GM18858 (cell line): Measurements from ENCODE around the gene NUDT17.
"Not testable (repeated sequence)": the region's sequence is repeated elsewhere in the genome, so short reads cannot be mapped to it uniquely, and the experiment has no call there.

Source experiments
- ATAC-seq: cut with Tn5 transposase; IDR thresholded peaks from one replicate; pipeline ENCODE4 v1.9.1; 2021; ENCODE audit not compliant: unreplicated experiment

NUDT17 gene, protein sequence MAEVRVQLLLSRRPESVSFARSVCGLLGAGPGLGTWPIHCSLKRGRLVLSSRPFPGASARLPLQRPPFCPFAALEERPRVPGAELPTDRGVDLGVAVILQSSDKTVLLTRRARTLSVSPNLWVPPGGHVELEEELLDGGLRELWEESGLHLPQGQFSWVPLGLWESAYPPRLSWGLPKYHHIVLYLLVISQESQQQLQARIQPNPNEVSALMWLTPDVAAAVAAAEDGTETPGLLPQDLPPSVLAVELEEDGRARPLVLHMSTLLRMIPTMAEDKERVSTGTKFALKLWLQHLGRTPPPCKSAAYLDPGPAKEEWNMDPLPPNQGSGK

DNA sequence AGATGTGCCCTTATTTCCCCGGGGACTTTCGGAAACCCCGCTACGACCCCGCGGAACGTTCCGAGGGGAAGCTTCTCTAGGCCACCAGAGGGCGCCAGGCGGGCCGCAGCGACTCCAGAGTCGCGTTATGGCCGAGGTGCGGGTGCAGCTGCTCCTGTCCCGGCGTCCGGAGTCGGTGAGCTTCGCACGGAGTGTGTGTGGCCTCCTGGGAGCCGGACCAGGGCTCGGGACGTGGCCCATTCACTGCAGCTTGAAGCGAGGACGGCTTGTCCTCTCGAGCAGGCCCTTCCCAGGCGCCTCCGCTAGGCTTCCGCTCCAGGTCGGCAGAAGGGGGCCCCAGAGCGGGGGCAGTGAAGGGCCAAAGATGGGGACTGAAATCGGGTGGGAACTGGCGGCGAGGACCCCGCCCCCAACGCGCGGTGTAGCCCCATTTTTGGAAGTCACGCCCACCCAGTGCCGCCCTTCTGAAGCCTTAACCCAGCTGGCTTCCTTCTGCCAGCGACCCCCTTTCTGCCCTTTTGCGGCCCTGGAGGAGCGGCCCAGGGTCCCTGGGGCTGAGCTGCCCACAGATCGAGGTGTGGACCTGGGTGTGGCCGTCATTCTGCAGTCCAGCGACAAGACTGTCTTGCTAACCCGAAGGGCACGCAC lies at the start of gene NUDT17:
Gene NUDT17 (plus strand): TSS at position 117 of the 648 bp plus-strand sequence. CDS start 11 bp downstream, at position 128.
- ATAC-seq: peak; percentile 31

DNA sequence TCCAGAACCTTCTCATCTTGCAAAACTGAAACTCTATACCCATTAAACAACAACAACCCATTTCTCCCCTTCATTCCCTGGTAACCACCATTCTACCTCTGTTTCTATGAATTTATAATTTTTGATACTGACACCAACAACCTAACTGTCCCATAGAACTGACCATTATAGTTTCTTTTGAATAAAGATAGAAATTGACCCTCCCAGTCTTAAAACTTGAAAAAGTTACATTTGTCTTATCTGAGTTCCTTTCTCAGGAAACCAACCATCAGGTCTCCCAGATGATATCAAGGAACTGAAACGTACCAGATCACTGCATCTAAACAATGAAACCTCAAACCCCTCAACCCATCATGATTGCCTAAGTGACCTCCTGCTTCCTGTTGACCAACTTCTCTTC lies 48.7 kb upstream of the NUDT17 start:
- ATAC-seq: no peak

DNA sequence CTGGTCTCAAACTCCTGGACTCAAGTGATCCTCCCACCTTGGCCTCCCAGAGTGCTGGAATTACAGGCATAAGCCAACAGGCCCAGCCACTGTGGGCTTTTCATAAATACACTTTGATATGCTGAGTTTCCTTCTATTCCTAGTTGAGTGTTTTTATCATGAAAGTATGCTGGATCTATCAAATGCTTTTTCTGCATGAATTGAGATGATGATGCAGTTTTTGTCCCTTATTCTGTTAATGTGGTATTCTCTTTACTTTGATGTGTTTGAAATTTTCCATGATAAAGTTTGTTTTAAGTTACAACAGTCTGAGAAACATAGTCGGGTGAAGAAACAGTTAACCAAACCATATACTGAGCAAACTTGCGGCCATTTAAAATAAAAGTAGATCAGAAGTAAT lies 45.6 kb upstream of the NUDT17 start:
- ATAC-seq: no peak

DNA sequence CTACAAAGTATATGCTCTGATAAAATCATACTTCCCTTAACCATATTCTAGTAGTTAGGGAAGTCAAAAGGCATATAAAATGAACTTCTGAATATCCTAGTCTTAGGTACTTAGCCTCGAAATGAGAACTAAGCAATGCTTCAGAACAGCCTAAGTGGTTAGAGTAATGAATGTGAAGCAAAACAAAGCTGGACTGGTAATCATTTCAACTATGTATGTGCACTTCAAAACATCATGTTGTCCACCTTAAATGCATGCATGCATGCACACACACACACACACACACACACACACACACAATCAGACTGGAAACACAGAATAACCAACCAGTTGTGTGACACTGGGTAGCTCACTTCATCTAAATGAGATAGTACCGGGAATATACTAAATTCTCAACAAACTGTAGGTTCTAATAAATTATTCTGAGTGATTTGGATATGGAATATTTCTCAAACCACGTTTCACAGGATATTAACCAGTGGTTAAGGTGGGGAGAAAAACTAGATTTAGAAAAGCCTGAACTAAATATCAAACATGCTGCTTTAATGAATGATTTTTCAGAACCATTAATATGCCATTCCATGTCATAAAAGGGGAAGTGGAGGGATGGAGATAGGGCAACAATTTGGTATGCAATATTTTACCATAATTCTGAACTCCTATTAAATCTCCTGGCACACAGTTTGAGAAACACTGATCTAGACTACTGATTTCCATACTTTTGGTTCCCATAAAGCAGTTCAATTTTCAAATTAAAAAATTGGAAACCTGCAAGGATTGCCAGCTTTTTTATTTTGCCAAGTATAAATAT lies 41.0 kb upstream of the NUDT17 start:
- ATAC-seq: no peak

DNA sequence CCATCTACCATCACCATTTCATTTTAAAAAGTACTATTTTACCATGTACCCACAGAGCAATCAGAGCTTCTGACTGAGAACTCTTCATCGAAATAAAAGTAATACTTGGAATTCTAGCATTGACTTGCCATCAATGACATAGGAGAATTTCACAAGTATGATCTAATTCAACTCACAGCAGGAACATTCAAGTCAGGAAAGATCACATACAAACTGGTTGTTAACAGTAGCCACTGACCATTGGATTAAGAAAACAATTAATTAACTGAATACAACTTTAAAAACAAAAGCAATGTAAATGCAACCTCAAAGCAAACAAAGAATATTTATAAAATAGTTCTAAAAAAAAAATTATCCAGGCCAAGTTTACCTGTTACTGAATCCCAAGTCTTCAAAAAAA lies 40.4 kb upstream of the NUDT17 start:
- ATAC-seq: no peak

DNA sequence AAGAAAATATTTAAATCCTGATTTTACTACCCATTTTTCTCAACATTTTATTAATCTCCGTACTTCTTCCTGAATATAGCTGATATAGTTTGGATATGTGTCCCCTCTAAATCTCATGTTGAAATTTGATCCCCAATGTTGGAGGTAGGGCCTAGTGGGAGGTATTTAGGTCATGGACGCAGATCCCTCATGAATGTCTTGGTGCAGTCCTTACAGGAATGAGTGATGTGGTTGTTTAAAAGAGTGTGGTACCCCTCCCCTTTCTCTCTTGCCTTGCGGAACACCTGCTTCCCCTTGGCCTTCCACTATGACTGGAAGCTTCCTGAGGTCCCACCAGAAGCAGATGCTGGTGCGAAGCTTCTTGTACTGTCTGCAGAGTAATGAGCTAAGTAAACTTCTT lies 39.0 kb upstream of the NUDT17 start:
- no peak for ATAC-seq

DNA sequence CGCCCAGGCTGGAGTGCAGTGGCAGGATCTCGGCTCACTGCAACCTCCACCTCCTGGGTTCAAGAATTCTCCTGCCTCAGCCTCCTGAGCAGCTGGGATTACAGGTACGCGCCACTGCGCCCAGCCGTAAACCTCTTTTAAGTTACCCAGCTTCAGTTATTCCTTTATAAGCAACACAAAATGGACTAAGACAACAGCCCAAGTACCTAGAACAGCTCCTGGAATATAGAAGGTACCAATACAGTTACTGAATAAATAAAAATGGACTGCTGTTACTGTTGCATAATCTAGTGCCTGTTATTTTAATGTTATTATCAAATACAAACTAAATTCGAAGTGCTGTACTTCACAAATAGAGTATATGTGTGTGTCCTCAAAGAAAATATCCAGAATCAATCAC lies 38.6 kb upstream of the NUDT17 start:
- no peak for ATAC-seq

DNA sequence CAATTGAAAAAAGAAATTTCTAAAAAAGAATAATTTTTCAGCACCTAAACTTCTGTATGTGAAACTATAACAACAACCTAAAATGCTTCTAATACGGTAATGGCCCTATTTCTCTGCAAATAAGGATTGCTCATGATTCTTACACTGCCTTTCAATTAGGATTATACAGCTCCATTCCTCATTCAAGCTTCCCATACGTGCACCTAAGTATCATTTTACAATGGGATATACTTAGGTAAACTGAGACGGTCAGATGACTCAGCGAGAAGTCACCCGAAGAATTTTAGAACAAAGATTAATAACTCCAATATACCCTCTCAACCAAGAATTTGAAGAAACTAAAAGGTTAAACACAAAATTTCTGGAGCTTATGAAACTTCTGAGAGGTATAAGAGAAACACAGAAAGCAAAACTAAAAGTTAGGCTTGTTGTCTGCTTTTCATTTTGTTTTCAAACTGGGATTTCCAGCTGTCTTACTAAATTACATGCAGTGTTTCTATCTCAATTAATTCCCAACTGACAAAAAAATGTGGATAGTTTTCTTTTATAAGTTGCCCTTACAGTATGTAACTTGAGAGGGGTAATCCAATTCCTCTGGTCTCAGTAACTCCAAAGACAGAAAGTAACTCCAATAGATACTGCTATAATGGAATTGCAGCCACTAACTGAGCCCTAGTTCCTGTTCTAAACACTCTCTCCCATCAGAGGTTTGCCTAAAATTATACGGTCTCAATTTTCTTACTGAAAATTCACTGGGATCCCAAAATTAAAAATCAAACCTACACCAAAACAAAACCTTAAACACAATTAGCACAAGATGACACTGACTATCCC lies 32.2 kb upstream of the NUDT17 start:
- not testable (repeated sequence) for ATAC-seq

DNA sequence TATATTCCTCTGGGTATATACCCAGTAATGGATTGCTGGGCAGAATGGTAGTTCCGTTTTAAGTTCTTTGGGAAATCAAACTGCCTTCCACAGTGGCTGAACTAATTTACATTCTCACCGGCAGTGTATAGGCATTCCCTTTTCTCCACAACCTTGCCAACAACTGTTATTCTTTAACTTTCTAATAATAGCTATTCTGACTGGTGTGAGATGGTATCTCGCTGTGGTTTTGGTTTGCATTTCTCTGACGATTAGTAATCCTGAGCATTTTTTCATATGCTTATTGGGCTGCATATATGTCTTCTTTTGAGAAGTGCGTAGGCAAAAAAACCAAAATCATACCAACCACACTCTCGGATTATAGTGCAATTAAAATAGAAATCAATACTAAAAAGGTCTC lies 27.3 kb upstream of the NUDT17 start:
- not testable (repeated sequence) for ATAC-seq

DNA sequence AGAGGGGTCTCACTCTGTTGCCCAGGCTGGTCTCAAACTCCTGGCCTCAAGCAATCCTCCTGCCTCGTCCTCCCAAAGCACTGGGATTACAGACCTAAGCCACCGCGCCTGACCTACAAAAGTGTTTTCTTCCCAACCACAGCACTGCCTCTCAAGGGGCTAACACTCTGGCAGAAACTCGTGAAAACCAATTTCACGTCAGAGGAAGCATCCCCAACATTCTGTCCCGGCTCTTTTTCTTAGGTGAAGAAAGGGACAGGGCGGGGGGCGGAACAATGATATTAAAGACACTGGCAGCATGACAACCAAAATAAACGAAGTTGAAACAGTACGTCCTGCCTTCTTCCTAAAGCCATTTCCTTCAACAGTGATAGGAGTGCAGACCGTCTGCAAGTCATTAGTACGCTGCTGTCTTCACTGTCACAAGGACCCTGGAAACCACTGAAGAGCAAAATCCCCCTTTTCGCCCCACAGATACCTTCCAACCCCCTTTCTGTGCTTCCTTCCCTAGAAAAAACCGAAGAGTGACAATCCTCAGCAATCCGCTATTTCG lies 22.6 kb upstream of the NUDT17 start:
- ATAC-seq: not testable (repeated sequence)

DNA sequence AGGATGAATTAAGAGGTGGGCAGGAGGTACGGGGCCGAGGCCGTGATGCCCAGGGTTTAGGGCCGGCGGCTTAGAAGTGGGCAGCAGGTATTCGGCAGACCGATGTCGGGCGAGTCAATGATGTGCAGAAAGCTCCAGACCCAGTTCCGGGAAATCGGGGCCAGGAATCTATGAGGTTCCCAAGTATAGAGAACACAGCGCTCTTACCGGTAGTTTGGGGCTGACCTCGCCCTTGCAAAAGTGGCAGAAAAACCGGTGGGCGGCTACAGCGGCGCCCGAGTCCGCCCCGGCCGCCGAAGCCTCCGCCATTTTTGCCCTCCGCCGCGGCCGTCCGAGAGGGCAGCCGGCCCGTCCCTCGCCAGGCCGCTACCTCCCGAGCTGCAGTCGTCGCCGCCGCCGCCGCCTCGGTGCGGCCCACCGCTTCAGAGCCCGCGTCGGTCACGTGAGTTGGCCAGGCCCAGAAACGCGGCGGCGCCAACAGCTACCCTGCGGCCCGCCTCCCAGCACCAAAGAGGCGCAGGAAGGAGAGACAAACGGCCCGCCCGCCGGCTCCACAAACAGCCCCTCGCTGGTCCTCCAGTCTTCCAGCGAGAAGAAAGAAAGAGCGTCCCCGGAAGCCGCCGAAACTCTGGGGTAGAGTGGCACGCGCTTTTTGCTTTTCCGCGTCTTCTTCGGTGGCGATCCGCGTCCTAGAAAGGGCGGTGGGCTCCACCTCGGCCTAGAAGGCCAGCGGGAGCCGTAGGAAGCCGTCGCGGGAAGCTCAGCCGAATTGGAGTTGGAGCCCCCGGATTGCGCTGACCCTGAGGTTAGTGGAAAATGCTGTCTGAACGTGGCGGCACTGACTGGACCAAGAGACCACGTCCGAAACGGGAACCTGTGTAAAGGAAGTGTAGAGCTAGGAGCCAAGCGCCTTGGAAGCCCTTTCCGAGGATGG lies 21.6 kb upstream of the NUDT17 start, which contains the start of the genes POLR3C and RNF115:
Gene POLR3C (plus strand): TSS at position 636 of the 934 bp plus-strand sequence. CDS start 1,577 bp downstream, outside the sequence.
Gene RNF115 (minus strand): TSS at position 531 of the 934 bp plus-strand sequence. CDS start 222 bp downstream, at position 309.
- peak; percentile 59 for ATAC-seq

DNA sequence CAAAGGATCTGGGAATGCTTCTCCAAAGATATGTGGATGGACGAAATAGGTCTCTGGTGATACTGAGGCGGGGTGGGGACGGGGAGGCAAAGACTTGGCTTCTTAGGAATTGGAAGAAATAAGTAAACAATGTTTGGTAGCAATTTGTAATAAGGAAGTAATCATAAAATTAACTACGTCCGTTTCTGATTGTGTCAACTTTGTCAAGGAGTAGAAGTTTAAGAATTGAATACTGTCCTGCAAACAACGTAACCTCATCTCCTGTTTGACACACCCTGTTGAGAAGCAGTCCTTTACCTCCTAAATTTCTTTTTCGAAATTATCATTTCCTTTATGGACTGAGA lies 21.0 kb upstream of the NUDT17 start:
- no peak for ATAC-seq

DNA sequence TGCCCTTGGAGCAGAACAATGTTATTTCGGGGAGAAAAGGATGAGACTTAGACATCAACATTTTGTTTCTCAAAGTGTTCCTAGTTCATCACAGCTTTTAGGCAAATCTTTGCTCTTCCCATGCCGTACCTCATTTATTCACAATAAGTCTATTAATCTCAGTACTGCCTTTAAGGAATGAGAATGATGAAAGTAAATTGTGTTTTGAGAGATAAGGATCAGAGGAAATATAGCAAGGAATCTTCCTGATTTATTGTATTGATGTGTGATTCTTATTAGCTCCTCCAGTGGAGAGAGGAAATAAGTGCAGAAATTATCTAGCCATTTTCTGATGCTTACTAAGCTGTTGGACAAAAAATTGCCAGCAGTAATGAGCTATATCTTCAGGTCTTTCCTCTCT lies 19.4 kb upstream of the NUDT17 start:
- no peak for ATAC-seq

DNA sequence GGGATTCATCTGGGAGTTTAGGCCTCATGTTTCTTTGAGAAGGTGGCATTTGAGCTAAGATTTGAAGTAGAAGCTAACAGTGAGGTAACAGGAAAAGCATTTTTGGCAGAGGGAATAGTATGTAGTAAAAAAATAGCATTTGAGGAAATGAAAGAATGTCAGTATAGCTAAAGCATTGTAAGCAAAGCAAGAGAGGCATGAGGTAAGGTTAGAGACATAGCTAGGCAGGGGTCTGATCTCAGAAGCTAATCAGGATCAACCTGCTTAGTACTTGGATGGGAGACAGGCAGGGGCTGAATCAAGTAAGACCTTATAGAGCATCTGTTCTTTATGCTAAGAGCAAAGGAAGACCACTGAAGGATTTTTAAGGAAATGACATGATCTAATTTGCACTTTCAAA lies 17.5 kb upstream of the NUDT17 start:
- no peak for ATAC-seq

DNA sequence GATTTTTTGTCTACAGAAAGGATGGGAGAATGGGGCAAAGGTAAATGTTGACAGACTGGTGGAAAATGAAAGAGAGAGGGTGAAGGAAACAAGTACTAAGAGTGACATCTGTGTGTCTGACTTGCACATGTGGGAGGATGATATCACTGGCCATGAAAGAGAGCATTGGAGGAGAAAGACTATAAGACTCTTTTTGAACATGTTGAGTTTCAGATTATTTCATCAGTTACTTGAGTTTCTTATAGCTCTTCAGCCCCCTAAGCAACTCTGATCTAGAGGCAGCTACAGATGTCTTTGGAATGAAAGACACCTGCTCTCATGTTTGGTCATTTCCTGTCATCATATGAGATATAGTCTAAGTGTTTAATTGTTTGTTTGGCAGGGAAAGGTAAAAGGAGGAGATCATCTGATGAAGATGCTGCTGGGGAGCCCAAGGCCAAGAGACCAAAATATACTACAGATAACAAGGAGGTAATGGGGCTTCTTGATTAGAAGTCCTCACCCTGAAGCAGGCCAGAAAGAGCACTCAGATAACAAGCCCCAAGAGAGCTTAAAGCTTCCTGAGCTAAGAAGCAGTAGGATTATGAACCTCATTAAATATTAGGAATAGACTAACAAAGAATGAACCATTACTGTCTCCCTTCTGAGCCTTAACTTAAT lies 16.9 kb upstream of the NUDT17 start:
- ATAC-seq: no peak

DNA sequence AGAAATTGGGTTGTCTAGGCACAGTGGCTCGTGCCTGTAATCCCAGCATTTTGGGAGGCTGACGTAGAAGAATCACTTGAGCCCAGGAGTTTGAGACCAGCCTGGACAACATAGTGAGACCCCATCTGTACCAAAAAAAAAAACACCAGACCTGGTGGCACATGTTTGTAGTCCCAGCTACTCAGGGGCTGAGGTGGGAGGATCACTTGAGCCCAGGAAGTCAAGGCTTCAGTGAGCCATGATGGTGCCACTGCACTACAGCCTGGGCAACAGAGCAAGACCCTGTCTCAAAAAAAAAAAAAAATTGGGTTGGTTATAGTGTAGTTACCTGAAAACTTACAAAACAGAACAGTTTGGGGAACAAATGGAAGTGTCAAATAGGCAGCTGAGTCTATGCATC lies 14.6 kb upstream of the NUDT17 start:
- not testable (repeated sequence) for ATAC-seq

DNA sequence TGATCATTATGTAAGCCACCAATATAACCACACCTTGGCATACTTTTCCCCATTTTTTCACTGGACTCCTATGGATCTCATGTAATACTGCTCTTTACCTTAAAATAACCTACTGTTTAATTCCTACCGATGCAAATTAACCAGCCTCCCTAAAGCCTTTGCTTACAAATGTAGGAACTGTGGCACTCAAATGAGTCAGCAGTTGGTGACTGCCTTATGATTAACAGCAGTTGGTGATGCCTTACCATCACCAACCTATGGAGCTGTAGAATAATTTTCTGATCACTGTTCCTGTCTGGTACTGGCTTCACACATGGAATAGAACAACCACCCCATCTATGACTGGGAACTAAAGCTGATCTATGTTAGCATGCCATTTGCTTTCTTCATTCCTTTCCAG lies 7.8 kb upstream of the NUDT17 start:
- no peak for ATAC-seq

DNA sequence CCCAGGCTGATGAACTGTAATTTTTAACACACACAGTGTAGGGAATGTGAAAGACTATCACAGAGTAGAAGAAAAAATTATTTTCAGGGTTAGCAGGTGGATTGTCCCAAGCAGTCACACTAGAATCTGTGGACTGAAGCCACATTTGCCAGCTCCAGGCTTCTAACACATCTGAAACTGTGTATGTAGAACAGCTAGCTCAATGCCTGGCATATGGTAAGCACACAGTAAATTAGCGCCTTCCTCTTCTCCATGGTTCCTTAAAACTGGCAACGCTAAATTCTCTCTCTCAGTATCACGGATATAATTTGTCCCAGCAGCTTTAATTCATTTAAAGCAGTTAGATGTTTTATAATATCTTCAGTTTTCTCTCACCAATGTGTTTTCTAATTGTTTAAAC lies 2.4 kb upstream of the NUDT17 start:
- ATAC-seq: no peak

DNA sequence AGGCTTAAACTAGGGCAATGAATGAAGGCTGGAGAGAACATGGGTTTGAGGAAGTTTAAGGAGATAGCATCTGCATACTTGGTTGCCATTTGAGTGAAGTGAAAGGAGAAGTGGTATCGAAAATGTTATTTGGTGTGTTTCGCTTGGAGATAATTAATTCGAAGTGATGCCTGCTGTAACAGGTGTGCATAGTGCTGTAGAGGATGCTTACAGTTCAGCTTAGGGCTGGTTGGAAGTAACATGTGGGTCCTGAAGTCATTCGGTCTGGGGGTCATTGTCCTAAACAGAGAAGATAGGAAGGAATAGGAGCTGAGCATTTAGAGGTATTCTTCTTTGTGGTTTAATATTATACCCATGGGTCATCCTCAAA lies 301 bp upstream of the NUDT17 start:
- peak; percentile 68 for ATAC-seq
